Activated naive CD8-positive, alpha-beta T cell treated with anti-CD3 and anti-CD28 coated beads, Interleukin-2, amount 50 U/mL, for 24 hours (primary cell): ENCODE data around the gene DAP.
"Not testable (repeated sequence)": the region's sequence is repeated elsewhere in the genome, so short reads cannot be mapped to it uniquely, and the experiment has no call there.

Source experiments
- ATAC-seq: fragments of 150-1000 bp; cut with Tn5 transposase; one replicate; pipeline ENCODE4 v1.10.0; 2021
- DNase-seq: peaks from one replicate; pipeline ENCODE4 v3.0.0; 2021
- H3K27ac Mint-ChIP-seq: one replicate; pipeline ENCODE4 v1.8.0; 2021; ENCODE audit warnings: mild to moderate bottlenecking, mixed read lengths
- H3K27me3 Mint-ChIP-seq: one replicate; pipeline ENCODE4 v1.8.0; 2021; ENCODE audit warnings: mixed read lengths
- H3K36me3 Mint-ChIP-seq: one replicate; pipeline ENCODE4 v1.8.0; 2021; ENCODE audit warnings: low read depth, mixed read lengths
- H3K4me1 Mint-ChIP-seq: one replicate; pipeline ENCODE4 v1.8.0; 2021; ENCODE audit warnings: mixed read lengths
- H3K4me3 Mint-ChIP-seq: one replicate; pipeline ENCODE4 v1.8.0; 2021; ENCODE audit warnings: mild to moderate bottlenecking, moderate library complexity, mixed read lengths
- H3K9me3 Mint-ChIP-seq: one replicate; pipeline ENCODE4 v1.8.0; 2021; ENCODE audit warnings: mixed read lengths

The DAP gene

GRCh38 chr5:10633271-10634049, 127.6 kb downstream of the DAP start:
- Mint-ChIP-seq H3K36me3 (peaks cover 20% of the 10 kb centered on the region), H3K4me1 (peaks cover 84% of the 10 kb centered on the region), H3K4me3 (peak overlapping the region; percentile 51), H3K27ac (peak overlapping the region; percentile 98), H3K9me3 (peaks cover 2% of the 10 kb centered on the region), H3K27me3 (peaks cover 2% of the 10 kb centered on the region)
- DNase-seq = peak; percentile 66
- ATAC-seq = peak; percentile 22

- peak overlapping the region; percentile 98 for H3K27ac Mint-ChIP-seq
- H3K4me1 Mint-ChIP-seq = peaks cover 93% of the 10 kb centered on the region
- DNase-seq (peak; percentile 71), ATAC-seq (peak; percentile 20)
- H3K36me3 Mint-ChIP-seq = peaks cover 13% of the 10 kb centered on the region
- peaks cover 2% of the 10 kb centered on the region for H3K27me3 Mint-ChIP-seq
- peak overlapping the region; percentile 67 for H3K4me3 Mint-ChIP-seq
- no peaks in the 10 kb centered on the region for H3K9me3 Mint-ChIP-seq
These were observed 128.8 kb downstream of the DAP start for GRCh38 chr5:10632110-10632761.

- H3K27ac Mint-ChIP-seq = peak overlapping the region; percentile 98
- no peak for DNase-seq
- H3K9me3 Mint-ChIP-seq = no peaks in the 10 kb centered on the region
- H3K36me3 Mint-ChIP-seq = peaks cover 13% of the 10 kb centered on the region
- H3K27me3 Mint-ChIP-seq = peaks cover 2% of the 10 kb centered on the region
- peak overlapping the region; percentile 67 for H3K4me3 Mint-ChIP-seq
- H3K4me1 Mint-ChIP-seq = peaks cover 93% of the 10 kb centered on the region
- no peak for ATAC-seq
These were observed 129.6 kb downstream of the DAP start for GRCh38 chr5:10631316-10631996.

GRCh38 chr5:10630744-10631143, 130.3 kb downstream of the DAP start:
- H3K27me3 Mint-ChIP-seq, H3K9me3 Mint-ChIP-seq, H3K4me3 Mint-ChIP-seq, ATAC-seq, DNase-seq: not testable (repeated sequence)
- Mint-ChIP-seq H3K36me3 (peaks cover 13% of the 10 kb centered on the region), H3K27ac (peak overlapping the region; percentile 98), H3K4me1 (peaks cover 89% of the 10 kb centered on the region)

GRCh38 chr5:10630126-10630525, 130.9 kb downstream of the DAP start:
- DNase-seq = no peak
- H3K9me3 Mint-ChIP-seq = no peaks in the 10 kb centered on the region
- H3K27ac Mint-ChIP-seq = no peak overlapping the region
- ATAC-seq = no peak
- H3K4me1 Mint-ChIP-seq = peaks cover 83% of the 10 kb centered on the region
- no peak overlapping the region for H3K4me3 Mint-ChIP-seq
- peaks cover 13% of the 10 kb centered on the region for H3K36me3 Mint-ChIP-seq
- H3K27me3 Mint-ChIP-seq = peaks cover 2% of the 10 kb centered on the region

GRCh38 chr5:10629682-10630081, 131.4 kb downstream of the DAP start:
- ATAC-seq = no peak
- no peak for DNase-seq
- H3K27me3 Mint-ChIP-seq = peaks cover 2% of the 10 kb centered on the region
- H3K4me3 Mint-ChIP-seq = no peak overlapping the region
- peaks cover 78% of the 10 kb centered on the region for H3K4me1 Mint-ChIP-seq
- H3K27ac Mint-ChIP-seq = peak overlapping the region; percentile 38
- peaks cover 14% of the 10 kb centered on the region for H3K36me3 Mint-ChIP-seq
- no peaks in the 10 kb centered on the region for H3K9me3 Mint-ChIP-seq
